ENCODE results near the gene KAZN.

KAZN gene

DNA sequence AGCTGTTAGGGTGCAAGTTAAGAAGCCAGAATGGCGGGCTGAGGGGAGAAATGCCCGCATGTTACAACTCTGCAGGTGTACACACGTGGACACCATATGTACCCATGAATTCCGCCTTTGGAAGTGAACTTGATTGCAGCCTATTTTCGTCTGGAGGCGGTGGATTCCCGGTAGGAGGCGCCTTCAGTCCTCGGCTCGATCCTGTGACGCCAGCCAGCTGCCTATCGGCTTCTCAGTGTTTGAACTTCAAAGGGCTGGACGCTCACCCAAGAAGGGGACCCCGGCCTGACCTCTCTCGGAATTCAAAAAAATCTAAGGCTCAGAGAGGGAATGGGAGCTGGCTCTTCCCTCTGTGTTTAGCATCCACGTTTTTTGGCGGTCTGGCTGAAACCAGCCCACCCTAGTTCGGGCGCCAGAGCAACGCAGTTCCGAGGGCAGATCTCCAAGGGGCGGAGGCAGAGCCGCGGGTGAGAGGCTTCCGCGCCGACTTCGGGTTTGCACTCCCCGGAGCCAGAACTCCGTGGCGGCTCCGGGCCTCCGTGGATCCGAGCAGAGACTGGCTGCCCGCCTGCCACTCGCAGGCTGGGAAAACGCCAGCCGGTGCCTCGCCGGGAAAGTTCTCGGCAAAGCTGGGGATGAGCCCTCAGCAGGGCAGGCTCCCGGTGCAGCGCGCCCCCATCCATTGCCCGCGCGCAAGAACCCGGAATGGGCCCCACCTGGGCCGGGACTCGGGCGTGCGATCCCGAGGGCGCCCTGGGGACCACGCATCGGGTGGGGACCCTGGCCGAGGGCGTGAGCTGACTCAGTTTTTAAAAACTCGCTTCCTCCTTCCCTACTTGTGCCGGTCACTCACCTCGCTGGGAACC is 554.1 kb downstream of the KAZN start (continued):
- TF ChIP-seq, protein P1, sequence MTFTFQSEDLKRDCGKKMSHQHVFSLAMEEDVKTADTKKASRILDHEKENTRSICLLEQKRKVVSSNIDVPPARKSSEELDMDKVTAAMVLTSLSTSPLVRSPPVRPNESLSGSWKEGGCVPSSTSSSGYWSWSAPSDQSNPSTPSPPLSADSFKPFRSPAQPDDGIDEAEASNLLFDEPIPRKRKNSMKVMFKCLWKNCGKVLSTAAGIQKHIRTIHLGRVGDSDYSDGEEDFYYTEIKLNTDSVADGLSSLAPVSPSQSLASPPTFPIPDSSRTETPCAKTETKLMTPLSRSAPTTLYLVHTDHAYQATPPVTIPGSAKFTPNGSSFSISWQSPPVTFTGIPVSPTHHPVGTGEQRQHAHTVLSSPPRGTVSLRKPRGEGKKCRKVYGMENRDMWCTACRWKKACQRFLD (tag by site-specific recombination; IDR thresholded peaks at IDR 0.05): no peak
- TF ChIP-seq ZNF558 (tag by site-specific recombination; IDR thresholded peaks at IDR 0.05): no peak
- TF ChIP-seq, protein P2, sequence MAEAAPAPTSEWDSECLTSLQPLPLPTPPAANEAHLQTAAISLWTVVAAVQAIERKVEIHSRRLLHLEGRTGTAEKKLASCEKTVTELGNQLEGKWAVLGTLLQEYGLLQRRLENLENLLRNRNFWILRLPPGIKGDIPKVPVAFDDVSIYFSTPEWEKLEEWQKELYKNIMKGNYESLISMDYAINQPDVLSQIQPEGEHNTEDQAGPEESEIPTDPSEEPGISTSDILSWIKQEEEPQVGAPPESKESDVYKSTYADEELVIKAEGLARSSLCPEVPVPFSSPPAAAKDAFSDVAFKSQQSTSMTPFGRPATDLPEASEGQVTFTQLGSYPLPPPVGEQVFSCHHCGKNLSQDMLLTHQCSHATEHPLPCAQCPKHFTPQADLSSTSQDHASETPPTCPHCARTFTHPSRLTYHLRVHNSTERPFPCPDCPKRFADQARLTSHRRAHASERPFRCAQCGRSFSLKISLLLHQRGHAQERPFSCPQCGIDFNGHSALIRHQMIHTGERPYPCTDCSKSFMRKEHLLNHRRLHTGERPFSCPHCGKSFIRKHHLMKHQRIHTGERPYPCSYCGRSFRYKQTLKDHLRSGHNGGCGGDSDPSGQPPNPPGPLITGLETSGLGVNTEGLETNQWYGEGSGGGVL (tag by site-specific recombination; IDR thresholded peaks at IDR 0.05): no peak
- 0 out of 2 replicates have a peak, but pooled peaks have one; percentile 36 for TF ChIP-seq ZNF184 (tag by site-specific recombination; IDR thresholded peaks at IDR 0.05)
- TF ChIP-seq, protein P3, sequence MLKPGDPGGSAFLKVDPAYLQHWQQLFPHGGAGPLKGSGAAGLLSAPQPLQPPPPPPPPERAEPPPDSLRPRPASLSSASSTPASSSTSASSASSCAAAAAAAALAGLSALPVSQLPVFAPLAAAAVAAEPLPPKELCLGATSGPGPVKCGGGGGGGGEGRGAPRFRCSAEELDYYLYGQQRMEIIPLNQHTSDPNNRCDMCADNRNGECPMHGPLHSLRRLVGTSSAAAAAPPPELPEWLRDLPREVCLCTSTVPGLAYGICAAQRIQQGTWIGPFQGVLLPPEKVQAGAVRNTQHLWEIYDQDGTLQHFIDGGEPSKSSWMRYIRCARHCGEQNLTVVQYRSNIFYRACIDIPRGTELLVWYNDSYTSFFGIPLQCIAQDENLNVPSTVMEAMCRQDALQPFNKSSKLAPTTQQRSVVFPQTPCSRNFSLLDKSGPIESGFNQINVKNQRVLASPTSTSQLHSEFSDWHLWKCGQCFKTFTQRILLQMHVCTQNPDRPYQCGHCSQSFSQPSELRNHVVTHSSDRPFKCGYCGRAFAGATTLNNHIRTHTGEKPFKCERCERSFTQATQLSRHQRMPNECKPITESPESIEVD (tag by site-specific recombination; IDR thresholded peaks at IDR 0.05): no peak
- no peak for TF ChIP-seq ZFP41 (tag by site-specific recombination; IDR thresholded peaks at IDR 0.05; ENCODE audit: borderline replicate concordance)
- 0 out of 2 replicates have a peak, but pooled peaks have one; percentile 32 for TF ChIP-seq KLF16 (tag by site-specific recombination; IDR thresholded peaks at IDR 0.05)
- TF ChIP-seq, protein P4, sequence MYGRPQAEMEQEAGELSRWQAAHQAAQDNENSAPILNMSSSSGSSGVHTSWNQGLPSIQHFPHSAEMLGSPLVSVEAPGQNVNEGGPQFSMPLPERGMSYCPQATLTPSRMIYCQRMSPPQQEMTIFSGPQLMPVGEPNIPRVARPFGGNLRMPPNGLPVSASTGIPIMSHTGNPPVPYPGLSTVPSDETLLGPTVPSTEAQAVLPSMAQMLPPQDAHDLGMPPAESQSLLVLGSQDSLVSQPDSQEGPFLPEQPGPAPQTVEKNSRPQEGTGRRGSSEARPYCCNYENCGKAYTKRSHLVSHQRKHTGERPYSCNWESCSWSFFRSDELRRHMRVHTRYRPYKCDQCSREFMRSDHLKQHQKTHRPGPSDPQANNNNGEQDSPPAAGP (tag by site-specific recombination; IDR thresholded peaks at IDR 0.05): peak; percentile 41; the same call in 1 of the 2 replicates
- no peak for TF ChIP-seq ZNF707 (tag by site-specific recombination; IDR thresholded peaks at IDR 0.05)
- TF ChIP-seq ZFP69B (tag by site-specific recombination; IDR thresholded peaks at IDR 0.05): peak; percentile 99
- no peak for TF ChIP-seq ZNF324 (tag by site-specific recombination; IDR thresholded peaks at IDR 0.05)
- no peak for TF ChIP-seq ZSCAN23 (tag by site-specific recombination; IDR thresholded peaks at IDR 0.05)
- no peak for TF ChIP-seq ZNF16 (tag by site-specific recombination; IDR thresholded peaks at IDR 0.05; ENCODE audit: low read depth)
- TF ChIP-seq, protein P5, sequence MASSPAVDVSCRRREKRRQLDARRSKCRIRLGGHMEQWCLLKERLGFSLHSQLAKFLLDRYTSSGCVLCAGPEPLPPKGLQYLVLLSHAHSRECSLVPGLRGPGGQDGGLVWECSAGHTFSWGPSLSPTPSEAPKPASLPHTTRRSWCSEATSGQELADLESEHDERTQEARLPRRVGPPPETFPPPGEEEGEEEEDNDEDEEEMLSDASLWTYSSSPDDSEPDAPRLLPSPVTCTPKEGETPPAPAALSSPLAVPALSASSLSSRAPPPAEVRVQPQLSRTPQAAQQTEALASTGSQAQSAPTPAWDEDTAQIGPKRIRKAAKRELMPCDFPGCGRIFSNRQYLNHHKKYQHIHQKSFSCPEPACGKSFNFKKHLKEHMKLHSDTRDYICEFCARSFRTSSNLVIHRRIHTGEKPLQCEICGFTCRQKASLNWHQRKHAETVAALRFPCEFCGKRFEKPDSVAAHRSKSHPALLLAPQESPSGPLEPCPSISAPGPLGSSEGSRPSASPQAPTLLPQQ (tag by site-specific recombination; IDR thresholded peaks at IDR 0.05): peak; percentile 99
- TF ChIP-seq ZNF394 (tag by site-specific recombination; IDR thresholded peaks at IDR 0.05; ENCODE audit: borderline replicate concordance): no peak; the same call in 1 of the 2 replicates
- no peak for TF ChIP-seq YY2 (tag by site-specific recombination; IDR thresholded peaks at IDR 0.05)
- TF ChIP-seq OVOL3 (tag by site-specific recombination; IDR thresholded peaks at IDR 0.05): no peak
- TF ChIP-seq ZNF155 (tag by site-specific recombination; IDR thresholded peaks at IDR 0.05): no peak
- TF ChIP-seq, protein P6, sequence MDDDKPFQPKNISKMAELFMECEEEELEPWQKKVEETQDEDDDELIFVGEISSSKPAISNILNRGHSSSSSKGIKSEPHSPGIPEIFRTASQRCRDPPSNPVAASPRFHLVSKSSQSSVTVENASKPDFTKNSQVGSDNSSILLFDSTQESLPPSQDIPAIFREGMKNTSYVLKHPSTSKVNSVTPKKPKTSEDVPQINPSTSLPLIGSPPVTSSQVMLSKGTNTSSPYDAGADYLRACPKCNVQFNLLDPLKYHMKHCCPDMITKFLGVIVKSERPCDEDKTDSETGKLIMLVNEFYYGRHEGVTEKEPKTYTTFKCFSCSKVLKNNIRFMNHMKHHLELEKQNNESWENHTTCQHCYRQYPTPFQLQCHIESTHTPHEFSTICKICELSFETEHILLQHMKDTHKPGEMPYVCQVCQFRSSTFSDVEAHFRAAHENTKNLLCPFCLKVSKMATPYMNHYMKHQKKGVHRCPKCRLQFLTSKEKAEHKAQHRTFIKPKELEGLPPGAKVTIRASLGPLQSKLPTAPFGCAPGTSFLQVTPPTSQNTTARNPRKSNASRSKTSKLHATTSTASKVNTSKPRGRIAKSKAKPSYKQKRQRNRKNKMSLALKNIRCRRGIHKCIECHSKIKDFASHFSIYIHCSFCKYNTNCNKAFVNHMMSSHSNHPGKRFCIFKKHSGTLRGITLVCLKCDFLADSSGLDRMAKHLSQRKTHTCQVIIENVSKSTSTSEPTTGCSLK (tag by site-specific recombination; IDR thresholded peaks at IDR 0.05): no peak
- no peak for TF ChIP-seq ZNF530 (tag by site-specific recombination; IDR thresholded peaks at IDR 0.05; ENCODE audit: low read depth)
- TF ChIP-seq ZNF350 (tag by site-specific recombination; IDR thresholded peaks at IDR 0.05): no peak
- TF ChIP-seq, protein P7, sequence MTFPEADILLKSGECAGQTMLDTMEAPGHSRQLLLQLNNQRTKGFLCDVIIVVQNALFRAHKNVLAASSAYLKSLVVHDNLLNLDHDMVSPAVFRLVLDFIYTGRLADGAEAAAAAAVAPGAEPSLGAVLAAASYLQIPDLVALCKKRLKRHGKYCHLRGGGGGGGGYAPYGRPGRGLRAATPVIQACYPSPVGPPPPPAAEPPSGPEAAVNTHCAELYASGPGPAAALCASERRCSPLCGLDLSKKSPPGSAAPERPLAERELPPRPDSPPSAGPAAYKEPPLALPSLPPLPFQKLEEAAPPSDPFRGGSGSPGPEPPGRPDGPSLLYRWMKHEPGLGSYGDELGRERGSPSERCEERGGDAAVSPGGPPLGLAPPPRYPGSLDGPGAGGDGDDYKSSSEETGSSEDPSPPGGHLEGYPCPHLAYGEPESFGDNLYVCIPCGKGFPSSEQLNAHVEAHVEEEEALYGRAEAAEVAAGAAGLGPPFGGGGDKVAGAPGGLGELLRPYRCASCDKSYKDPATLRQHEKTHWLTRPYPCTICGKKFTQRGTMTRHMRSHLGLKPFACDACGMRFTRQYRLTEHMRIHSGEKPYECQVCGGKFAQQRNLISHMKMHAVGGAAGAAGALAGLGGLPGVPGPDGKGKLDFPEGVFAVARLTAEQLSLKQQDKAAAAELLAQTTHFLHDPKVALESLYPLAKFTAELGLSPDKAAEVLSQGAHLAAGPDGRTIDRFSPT (tag by site-specific recombination; IDR thresholded peaks at IDR 0.05): peak; percentile 57
- no peak for TF ChIP-seq ZNF768 (tag by site-specific recombination; IDR thresholded peaks at IDR 0.05)
- TF ChIP-seq ZNF670 (tag by site-specific recombination; IDR thresholded peaks at IDR 0.05; ENCODE audit: low read depth): no peak
- TF ChIP-seq HOXD13 (CRISPR knock-in tag; IDR thresholded peaks at IDR 0.05; ENCODE audit: borderline replicate concordance): no peak
- TF ChIP-seq ZNF2 (tag by site-specific recombination; IDR thresholded peaks at IDR 0.05): no peak
- TF ChIP-seq ZBTB1 (tag by site-specific recombination; IDR thresholded peaks at IDR 0.05): no peak

Measured in HEK293 (cell line).